Measurements from ENCODE around the gene AUNIP. TPM values are rescaled to one million over a fixed set of nuclear protein-coding genes. Genes with fewer than 3 reads are reported as not detected.
"Not testable (repeated sequence)": the region's sequence is repeated elsewhere in the genome, so short reads cannot be mapped to it uniquely, and the experiment has no call there.

AUNIP gene
- total RNA-seq, 3 donors from 2014 or later = 0.28 to 1.5 (median 0.35) TPM

DNA sequence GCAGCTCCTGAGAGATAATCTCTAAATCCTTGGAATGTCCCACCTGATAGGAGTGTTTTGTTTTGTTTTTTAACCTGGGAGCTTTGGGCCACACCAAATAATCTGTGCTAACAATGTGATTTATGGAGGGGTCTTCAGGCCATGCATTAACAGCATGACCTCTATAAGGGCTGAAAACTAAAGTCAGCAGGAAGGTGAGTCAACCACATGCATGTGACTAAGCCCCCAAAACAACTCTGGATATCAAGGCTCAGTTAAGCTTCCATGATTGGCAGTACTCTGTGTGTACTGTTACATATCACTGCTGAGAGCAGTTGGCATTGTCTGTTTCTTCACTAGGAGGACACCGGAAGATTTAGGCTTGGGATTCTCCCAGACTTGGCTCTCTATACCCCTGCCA, 10.7 kb downstream of the AUNIP start:
- DNase-seq = no peak
- no peak for ATAC-seq
- Histone ChIP-seq H3K36me3 (ENCODE audit: low read depth) (no peaks in the 10 kb centered on the region), H3K9me3 (no peaks in the 10 kb centered on the region), H3K4me3 (no peak overlapping the region), H3K4me1 (ENCODE audit: low read depth) (no peaks in the 10 kb centered on the region)
- no peak for TF ChIP-seq CTCF (IDR thresholded peaks at IDR 0.05)
- intact Hi-C loops (cut with DNase I, micrococcal nuclease) = no loop called here

GRCh38 chr1:25847929-25848328, 11.3 kb downstream of the AUNIP start:
- ATAC-seq (no peak), DNase-seq (no peak)
- intact Hi-C loops (cut with DNase I, micrococcal nuclease) = no loop called here

GRCh38 chr1:25845664-25846063, 13.6 kb downstream of the AUNIP start:
- ATAC-seq = no peak
- no peak for TF ChIP-seq CTCF (IDR thresholded peaks at IDR 0.05)
- intact Hi-C loops (cut with DNase I, micrococcal nuclease) = no loop called here
- H3K36me3 ChIP-seq (ENCODE audit: low read depth) = no peaks in the 10 kb centered on the region
- no peaks in the 10 kb centered on the region for H3K4me1 ChIP-seq (ENCODE audit: low read depth)
- no peak overlapping the region for H3K4me3 ChIP-seq
- DNase-seq = no peak
- H3K9me3 ChIP-seq = no peaks in the 10 kb centered on the region

More at GRCh38 chr1:25847929-25848328, 11.3 kb downstream of the AUNIP start:
- no peaks in the 10 kb centered on the region for H3K4me1 ChIP-seq (ENCODE audit: low read depth)
- H3K36me3 ChIP-seq (ENCODE audit: low read depth) = no peaks in the 10 kb centered on the region
- TF ChIP-seq CTCF (IDR thresholded peaks at IDR 0.05) = no peak
- H3K9me3 ChIP-seq = no peaks in the 10 kb centered on the region
- H3K4me3 ChIP-seq = no peak overlapping the region

DNA sequence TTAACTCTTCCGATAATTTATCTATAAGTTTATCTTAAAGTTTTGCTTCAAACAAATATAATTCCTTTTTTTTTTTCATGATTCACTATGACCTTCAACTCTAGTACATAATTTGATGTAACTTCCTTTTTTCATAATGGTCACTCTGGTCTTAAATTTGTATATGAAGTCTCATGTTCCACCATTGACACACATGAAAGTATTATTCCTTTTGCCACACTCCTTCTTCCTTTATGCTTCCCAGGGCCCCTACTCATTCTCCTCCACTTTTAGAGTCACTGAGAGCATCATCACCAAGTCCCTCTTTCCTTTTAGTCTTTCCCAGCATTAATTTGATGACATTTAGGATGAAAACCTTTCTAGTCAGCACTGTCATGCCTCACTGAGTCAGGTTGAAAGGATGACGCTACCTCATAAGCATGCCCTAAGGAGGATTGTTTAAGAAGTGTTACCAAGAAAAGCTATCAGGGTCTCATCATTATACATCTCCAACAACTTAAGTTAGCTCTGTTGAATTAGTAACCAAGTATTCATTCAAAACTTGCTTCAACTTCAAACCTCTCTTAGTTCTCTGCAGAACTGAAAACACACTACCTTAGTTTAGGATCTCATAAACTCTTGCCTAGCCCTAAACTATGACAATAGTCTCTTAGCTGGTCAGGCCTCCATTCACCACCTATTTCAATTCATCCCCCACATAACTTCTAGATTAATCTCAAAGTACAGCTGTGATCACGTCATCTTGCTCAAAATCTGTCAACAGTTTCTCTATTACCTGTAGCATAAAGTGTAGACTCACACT, 14.5 kb downstream of the AUNIP start:
- intact Hi-C loops (cut with DNase I, micrococcal nuclease) = no loop called here
- H3K36me3 ChIP-seq (ENCODE audit: low read depth) = no peaks in the 10 kb centered on the region
- no peak for ATAC-seq
- no peaks in the 10 kb centered on the region for H3K4me1 ChIP-seq (ENCODE audit: low read depth)
- peaks cover 2% of the 10 kb centered on the region for H3K9me3 ChIP-seq
- no peak overlapping the region for H3K4me3 ChIP-seq
- no peak for TF ChIP-seq CTCF (IDR thresholded peaks at IDR 0.05)
- no peak for DNase-seq

DNA sequence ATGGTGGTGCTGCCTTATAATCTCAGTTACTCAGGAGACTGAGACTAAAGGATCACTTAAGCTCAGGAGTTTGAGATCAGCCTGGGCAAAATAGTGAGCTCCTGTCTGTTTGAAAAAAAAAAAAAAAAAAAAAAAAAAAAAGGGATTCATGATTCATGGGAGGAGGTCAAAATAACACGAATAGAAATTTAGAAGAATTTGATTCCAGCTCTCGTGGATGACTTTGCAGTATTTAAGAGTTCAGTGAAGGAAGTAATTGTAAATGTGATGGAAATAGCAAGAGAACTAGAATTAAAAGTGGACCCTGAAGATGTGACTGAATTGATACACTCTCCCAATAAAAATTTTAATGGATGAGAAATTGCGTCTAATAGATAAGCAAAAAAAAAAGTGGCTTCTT, 15.8 kb downstream of the AUNIP start:
- H3K36me3 ChIP-seq (ENCODE audit: low read depth) = no peaks in the 10 kb centered on the region
- no peak for ATAC-seq
- no peak overlapping the region for H3K4me3 ChIP-seq
- DNase-seq = no peak
- no peaks in the 10 kb centered on the region for H3K4me1 ChIP-seq (ENCODE audit: low read depth)
- peaks cover 3% of the 10 kb centered on the region for H3K9me3 ChIP-seq
- intact Hi-C loops (cut with DNase I, micrococcal nuclease) = no loop called here
- TF ChIP-seq CTCF (IDR thresholded peaks at IDR 0.05) = no peak

GRCh38 chr1:25839808-25840207, 19.4 kb downstream of the AUNIP start:
- H3K4me3 ChIP-seq; DNase-seq; intact Hi-C loops (cut with DNase I, micrococcal nuclease); H3K9me3 ChIP-seq; H3K36me3 ChIP-seq (ENCODE audit: low read depth); ATAC-seq; H3K4me1 ChIP-seq (ENCODE audit: low read depth): not testable (repeated sequence)

Data from mucosa of descending colon (tissue), 3 donors.